SK-N-SH treated with all-trans-retinoic acid at 6 μM for 48 hours (cell line): ENCODE data around the gene TRIM7.

Experiments used
- ATAC-seq: fragments of 200-7000 bp; cut with Tn5 transposase; 3 replicates; pipeline ENCODE4 v1.9.1; 2020; ENCODE audit warnings: mild to moderate bottlenecking, moderate library complexity
- ARNTL ChIP-seq: fragments of 450-650 bp; formaldehyde crosslinking; IDR thresholded peaks from 2 replicates; pipeline ENCODE4 v1.5.0; 2020; ENCODE audit warnings: low read depth, mild to moderate bottlenecking, moderate library complexity, borderline replicate concordance
- BACH2 ChIP-seq: fragments of 250-450 bp; sonication (Bioruptor Pico); IDR thresholded peaks from 2 replicates; pipeline ENCODE4 v1.9.0; 2021; ENCODE audit warnings: mild to moderate bottlenecking, borderline replicate concordance
- CSDC2 ChIP-seq: fragments of 250-450 bp; sonication (Bioruptor Pico); IDR thresholded peaks from 2 replicates; pipeline ENCODE4 v1.5.0; 2020; ENCODE audit warnings: mild to moderate bottlenecking, moderate library complexity
- ESRRG ChIP-seq: fragments of 250-450 bp; sonication (Bioruptor Pico); IDR thresholded peaks from 2 replicates; pipeline ENCODE4 v1.6.1; 2021; ENCODE audit warnings: mild to moderate bottlenecking
- GLIS3 ChIP-seq: fragments of 250-450 bp; sonication (Bioruptor Pico); IDR thresholded peaks from 2 replicates; pipeline ENCODE4 v1.5.0; 2020; ENCODE audit warnings: mild to moderate bottlenecking, moderate library complexity
- ISL1 ChIP-seq: fragments of 250-450 bp; sonication (Bioruptor Pico); IDR thresholded peaks from 2 replicates; pipeline ENCODE4 v2.1.2; 2022; ENCODE audit warnings: mild to moderate bottlenecking, moderate library complexity
- OSR1 ChIP-seq: fragments of 250-450 bp; sonication (Bioruptor Pico); IDR thresholded peaks from 2 replicates; pipeline ENCODE4 v1.8.0; 2022; ENCODE audit warnings: moderate library complexity, mild to moderate bottlenecking, inconsistent platforms
- PPARA ChIP-seq: fragments of 250-450 bp; sonication (Bioruptor Pico); IDR thresholded peaks from 2 replicates; pipeline ENCODE4 v1.5.0; 2020; ENCODE audit warnings: mild to moderate bottlenecking, borderline replicate concordance
- RARB ChIP-seq: fragments of 250-450 bp; sonication (Bioruptor Pico); IDR thresholded peaks from 2 replicates; pipeline ENCODE4 v1.8.0; 2021; ENCODE audit warnings: mild to moderate bottlenecking, moderate library complexity
- SNAI2 ChIP-seq: fragments of 250-450 bp; sonication (Bioruptor Pico); IDR thresholded peaks from 2 replicates; pipeline ENCODE4 v1.5.0; 2020; ENCODE audit warnings: mild to moderate bottlenecking, moderate library complexity
- TCF4 ChIP-seq: fragments of 250-450 bp; sonication (Bioruptor Pico); IDR thresholded peaks from 2 replicates; pipeline ENCODE4 v1.8.0; 2021; ENCODE audit warnings: mild to moderate bottlenecking, moderate library complexity, borderline replicate concordance
- TOX ChIP-seq: fragments of 250-450 bp; sonication (Bioruptor Pico); IDR thresholded peaks from 2 replicates; pipeline ENCODE4 v1.8.0; 2021; ENCODE audit warnings: mild to moderate bottlenecking, moderate library complexity, borderline replicate concordance
- ZFP3 ChIP-seq: fragments of 250-450 bp; sonication (Bioruptor Pico); IDR thresholded peaks from 2 replicates; pipeline ENCODE4 v1.5.0; 2020; ENCODE audit warnings: mild to moderate bottlenecking, moderate library complexity
- ZFP30 ChIP-seq: fragments of 450-650 bp; formaldehyde crosslinking; IDR thresholded peaks from 2 replicates; pipeline ENCODE4 v1.5.0; 2022; ENCODE audit warnings: mild to moderate bottlenecking, moderate library complexity
- ZNF70 ChIP-seq: fragments of 450-650 bp; formaldehyde crosslinking; IDR thresholded peaks from 2 replicates; pipeline ENCODE4 v1.5.0; 2020; ENCODE audit warnings: mild to moderate bottlenecking, moderate library complexity
- ZNF8 ChIP-seq: fragments of 450-650 bp; formaldehyde crosslinking; IDR thresholded peaks from 2 replicates; pipeline ENCODE4 v1.5.0; 2020; ENCODE audit warnings: mild to moderate bottlenecking, moderate library complexity
- TF ChIP-seq, protein P1 (sequence below): fragments of 250-450 bp; sonication (Bioruptor Pico); IDR thresholded peaks from 2 replicates; pipeline ENCODE4 v1.8.0; 2021; ENCODE audit warnings: low read depth, mild to moderate bottlenecking, moderate library complexity, borderline replicate concordance
- TF ChIP-seq, protein P2 (sequence below): fragments of 250-450 bp; sonication (Bioruptor Pico); IDR thresholded peaks from 2 replicates; pipeline ENCODE4 v1.5.1; 2020; ENCODE audit warnings: low read depth, mild to moderate bottlenecking, moderate library complexity
- TF ChIP-seq, protein P3 (sequence below): fragments of 250-450 bp; sonication (Bioruptor Pico); IDR thresholded peaks from 2 replicates; pipeline ENCODE4 v1.5.1; 2021; ENCODE audit warnings: mild to moderate bottlenecking, moderate library complexity
- TF ChIP-seq, protein P4 (sequence below): fragments of 250-450 bp; sonication (Bioruptor Pico); IDR thresholded peaks from 2 replicates; pipeline ENCODE4 v1.8.0; 2020; ENCODE audit warnings: mild to moderate bottlenecking, moderate library complexity, borderline replicate concordance
- TF ChIP-seq, protein P5 (sequence below): fragments of 250-450 bp; sonication (Bioruptor Pico); IDR thresholded peaks from 2 replicates; pipeline ENCODE4 v1.5.0; 2020; ENCODE audit warnings: mild to moderate bottlenecking, moderate library complexity

The TRIM7 gene

DNA sequence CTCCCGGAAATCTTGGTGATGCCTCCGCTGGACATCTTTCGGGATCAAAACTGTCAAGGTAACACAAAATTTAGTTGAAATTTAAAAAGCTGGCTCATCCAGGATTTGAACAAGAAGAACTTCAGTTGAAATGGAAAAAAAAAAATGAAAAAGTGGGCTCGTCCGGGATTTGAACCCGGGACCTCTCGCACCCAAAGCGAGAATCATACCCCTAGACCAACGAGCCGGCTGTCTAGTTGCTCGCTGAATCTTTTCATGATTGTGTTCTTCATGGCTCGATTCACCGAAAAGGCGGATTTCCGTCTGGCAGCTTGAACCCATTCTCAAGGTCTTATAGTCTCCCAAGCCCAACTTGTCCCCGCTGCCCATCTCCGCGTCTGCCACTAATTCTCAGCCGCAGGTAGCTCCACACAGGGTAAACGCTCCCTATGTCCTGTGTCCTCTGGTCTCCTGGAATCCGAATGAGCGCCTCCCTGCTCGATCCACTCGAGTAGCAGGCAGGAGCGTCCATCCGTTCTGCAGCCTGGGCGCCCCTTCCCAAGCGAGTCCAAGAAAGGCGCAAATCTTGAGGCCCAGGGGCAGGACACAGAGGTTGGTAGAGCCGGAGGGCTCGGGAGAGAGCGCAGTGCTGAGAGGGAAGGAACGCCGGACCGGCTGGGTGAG, 16.2 kb downstream of the TRIM7 start:
- TF ChIP-seq SNAI2 (CRISPR knock-in tag), result no peak
- TF ChIP-seq CSDC2 (CRISPR knock-in tag), result no peak
- TF ChIP-seq PPARA (CRISPR knock-in tag), result no peak
- TF ChIP-seq, protein P1, sequence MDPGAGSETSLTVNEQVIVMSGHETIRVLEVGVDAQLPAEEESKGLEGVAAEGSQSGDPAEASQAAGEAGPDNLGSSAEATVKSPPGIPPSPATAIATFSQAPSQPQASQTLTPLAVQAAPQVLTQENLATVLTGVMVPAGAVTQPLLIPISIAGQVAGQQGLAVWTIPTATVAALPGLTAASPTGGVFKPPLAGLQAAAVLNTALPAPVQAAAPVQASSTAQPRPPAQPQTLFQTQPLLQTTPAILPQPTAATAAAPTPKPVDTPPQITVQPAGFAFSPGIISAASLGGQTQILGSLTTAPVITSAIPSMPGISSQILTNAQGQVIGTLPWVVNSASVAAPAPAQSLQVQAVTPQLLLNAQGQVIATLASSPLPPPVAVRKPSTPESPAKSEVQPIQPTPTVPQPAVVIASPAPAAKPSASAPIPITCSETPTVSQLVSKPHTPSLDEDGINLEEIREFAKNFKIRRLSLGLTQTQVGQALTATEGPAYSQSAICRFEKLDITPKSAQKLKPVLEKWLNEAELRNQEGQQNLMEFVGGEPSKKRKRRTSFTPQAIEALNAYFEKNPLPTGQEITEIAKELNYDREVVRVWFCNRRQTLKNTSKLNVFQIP (CRISPR knock-in tag), result no peak
- no peak for TF ChIP-seq GLIS3 (CRISPR knock-in tag)
- TF ChIP-seq OSR1 (CRISPR knock-in tag), result no peak
- TF ChIP-seq ISL1 (CRISPR knock-in tag), result no peak
- no peak for TF ChIP-seq ZFP30 (CRISPR knock-in tag)
- TF ChIP-seq BACH2 (CRISPR knock-in tag), result no peak
- TF ChIP-seq, protein P2, sequence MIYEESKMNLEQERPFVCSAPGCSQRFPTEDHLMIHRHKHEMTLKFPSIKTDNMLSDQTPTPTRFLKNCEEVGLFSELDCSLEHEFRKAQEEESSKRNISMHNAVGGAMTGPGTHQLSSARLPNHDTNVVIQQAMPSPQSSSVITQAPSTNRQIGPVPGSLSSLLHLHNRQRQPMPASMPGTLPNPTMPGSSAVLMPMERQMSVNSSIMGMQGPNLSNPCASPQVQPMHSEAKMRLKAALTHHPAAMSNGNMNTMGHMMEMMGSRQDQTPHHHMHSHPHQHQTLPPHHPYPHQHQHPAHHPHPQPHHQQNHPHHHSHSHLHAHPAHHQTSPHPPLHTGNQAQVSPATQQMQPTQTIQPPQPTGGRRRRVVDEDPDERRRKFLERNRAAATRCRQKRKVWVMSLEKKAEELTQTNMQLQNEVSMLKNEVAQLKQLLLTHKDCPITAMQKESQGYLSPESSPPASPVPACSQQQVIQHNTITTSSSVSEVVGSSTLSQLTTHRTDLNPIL (CRISPR knock-in tag), result no peak
- no peak for TF ChIP-seq ZNF8 (CRISPR knock-in tag)
- no peak for TF ChIP-seq TOX (CRISPR knock-in tag)
- no peak for TF ChIP-seq RARB
- peak; percentile 22 for ATAC-seq

DNA sequence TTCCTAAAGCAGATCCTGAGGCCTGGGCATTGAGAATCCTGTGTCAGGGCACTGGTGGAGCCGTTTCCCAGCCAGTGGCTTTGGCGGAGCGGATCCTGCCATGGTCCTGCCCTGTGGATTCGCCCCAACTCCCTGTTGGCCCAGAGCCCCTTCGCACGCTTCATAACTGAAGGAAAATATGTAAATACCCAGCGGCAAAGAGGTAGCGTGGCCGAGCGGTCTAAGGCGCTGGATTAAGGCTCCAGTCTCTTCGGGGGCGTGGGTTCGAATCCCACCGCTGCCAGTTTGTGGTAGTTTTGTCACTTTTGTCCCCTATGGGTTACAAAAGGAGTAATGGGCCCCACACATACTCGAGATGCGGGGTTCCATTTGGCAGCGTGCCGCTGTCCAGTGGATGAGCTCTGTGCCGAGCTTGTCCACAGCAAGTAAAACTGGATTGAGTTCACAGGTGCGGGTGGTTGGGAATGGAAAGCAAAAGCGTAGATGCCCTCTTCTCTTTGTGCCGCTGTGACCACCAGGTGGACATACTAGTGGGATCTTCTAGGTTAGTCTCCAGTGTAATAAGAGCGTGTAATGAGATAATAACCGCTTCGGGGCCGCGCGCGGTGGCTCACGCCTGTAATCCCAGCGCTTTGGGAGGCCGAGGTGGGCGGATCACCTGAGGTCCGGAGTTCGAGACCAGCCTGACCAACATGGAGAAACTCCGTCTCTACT, 17.3 kb downstream of the TRIM7 start:
- no peak for TF ChIP-seq OSR1 (CRISPR knock-in tag)
- no peak for TF ChIP-seq CSDC2 (CRISPR knock-in tag)
- TF ChIP-seq, protein P3, sequence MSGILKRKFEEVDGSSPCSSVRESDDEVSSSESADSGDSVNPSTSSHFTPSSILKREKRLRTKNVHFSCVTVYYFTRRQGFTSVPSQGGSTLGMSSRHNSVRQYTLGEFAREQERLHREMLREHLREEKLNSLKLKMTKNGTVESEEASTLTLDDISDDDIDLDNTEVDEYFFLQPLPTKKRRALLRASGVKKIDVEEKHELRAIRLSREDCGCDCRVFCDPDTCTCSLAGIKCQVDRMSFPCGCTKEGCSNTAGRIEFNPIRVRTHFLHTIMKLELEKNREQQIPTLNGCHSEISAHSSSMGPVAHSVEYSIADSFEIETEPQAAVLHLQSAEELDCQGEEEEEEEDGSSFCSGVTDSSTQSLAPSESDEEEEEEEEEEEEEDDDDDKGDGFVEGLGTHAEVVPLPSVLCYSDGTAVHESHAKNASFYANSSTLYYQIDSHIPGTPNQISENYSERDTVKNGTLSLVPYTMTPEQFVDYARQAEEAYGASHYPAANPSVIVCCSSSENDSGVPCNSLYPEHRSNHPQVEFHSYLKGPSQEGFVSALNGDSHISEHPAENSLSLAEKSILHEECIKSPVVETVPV (CRISPR knock-in tag), result no peak
- TF ChIP-seq BACH2 (CRISPR knock-in tag), result no peak
- TF ChIP-seq SNAI2 (CRISPR knock-in tag), result no peak
- no peak for TF ChIP-seq RARB
- no peak for TF ChIP-seq ESRRG (CRISPR knock-in tag)
- no peak for TF ChIP-seq ZFP30 (CRISPR knock-in tag)
- no peak for TF ChIP-seq TOX (CRISPR knock-in tag)
- TF ChIP-seq, protein P4, sequence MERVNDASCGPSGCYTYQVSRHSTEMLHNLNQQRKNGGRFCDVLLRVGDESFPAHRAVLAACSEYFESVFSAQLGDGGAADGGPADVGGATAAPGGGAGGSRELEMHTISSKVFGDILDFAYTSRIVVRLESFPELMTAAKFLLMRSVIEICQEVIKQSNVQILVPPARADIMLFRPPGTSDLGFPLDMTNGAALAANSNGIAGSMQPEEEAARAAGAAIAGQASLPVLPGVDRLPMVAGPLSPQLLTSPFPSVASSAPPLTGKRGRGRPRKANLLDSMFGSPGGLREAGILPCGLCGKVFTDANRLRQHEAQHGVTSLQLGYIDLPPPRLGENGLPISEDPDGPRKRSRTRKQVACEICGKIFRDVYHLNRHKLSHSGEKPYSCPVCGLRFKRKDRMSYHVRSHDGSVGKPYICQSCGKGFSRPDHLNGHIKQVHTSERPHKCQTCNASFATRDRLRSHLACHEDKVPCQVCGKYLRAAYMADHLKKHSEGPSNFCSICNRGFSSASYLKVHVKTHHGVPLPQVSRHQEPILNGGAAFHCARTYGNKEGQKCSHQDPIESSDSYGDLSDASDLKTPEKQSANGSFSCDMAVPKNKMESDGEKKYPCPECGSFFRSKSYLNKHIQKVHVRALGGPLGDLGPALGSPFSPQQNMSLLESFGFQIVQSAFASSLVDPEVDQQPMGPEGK (CRISPR knock-in tag), result no peak
- TF ChIP-seq ZFP3 (CRISPR knock-in tag), result no peak
- TF ChIP-seq, protein P2 (CRISPR knock-in tag), result no peak
- 0 out of 2 replicates have a peak, but pooled peaks have one; percentile 3 for TF ChIP-seq ARNTL
- TF ChIP-seq ISL1 (CRISPR knock-in tag), result 0 out of 2 replicates have a peak, but pooled peaks have one; percentile 17
- ATAC-seq, result peak; percentile 10

DNA sequence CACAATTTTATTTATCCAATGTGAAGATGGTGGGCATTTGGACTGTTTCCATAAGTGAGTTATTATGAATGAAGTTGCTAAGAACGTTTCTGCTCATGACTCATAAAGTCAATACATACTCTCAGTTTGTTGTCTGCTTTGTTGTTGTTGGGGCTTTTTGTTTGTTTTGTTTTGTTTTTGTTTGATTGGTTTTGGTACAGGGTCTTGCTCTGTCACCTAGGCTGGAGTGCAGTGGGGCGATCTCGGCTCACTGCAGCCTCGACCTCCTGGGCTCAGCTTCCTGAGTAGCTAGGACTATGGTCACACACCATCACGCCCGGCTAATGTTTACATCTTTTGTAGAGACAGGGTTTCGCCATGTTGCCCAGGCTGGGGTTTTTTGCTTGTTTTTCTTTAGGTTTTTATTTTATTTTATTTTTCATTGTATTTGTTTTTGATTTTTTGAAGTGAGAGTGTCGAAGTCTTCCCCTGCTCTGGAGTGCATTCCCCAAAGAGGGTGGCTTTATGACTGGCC, 18.0 kb downstream of the TRIM7 start:
- ATAC-seq, result no peak
- TF ChIP-seq, protein P5, sequence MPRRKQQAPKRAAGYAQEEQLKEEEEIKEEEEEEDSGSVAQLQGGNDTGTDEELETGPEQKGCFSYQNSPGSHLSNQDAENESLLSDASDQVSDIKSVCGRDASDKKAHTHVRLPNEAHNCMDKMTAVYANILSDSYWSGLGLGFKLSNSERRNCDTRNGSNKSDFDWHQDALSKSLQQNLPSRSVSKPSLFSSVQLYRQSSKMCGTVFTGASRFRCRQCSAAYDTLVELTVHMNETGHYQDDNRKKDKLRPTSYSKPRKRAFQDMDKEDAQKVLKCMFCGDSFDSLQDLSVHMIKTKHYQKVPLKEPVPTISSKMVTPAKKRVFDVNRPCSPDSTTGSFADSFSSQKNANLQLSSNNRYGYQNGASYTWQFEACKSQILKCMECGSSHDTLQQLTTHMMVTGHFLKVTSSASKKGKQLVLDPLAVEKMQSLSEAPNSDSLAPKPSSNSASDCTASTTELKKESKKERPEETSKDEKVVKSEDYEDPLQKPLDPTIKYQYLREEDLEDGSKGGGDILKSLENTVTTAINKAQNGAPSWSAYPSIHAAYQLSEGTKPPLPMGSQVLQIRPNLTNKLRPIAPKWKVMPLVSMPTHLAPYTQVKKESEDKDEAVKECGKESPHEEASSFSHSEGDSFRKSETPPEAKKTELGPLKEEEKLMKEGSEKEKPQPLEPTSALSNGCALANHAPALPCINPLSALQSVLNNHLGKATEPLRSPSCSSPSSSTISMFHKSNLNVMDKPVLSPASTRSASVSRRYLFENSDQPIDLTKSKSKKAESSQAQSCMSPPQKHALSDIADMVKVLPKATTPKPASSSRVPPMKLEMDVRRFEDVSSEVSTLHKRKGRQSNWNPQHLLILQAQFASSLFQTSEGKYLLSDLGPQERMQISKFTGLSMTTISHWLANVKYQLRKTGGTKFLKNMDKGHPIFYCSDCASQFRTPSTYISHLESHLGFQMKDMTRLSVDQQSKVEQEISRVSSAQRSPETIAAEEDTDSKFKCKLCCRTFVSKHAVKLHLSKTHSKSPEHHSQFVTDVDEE (CRISPR knock-in tag), result no peak
- TF ChIP-seq GLIS3 (CRISPR knock-in tag) (no peak), ZNF8 (CRISPR knock-in tag) (no peak), RARB (no peak), TCF4 (no peak), PPARA (CRISPR knock-in tag) (no peak), ARNTL (no peak), CSDC2 (CRISPR knock-in tag) (no peak), OSR1 (CRISPR knock-in tag) (no peak), ZNF70 (no peak)
- TF ChIP-seq, protein P2 (CRISPR knock-in tag), result no peak
